Activated CD4-positive, alpha-beta T cell treated with anti-CD3 and anti-CD28 coated beads, Interleukin-2, amount 10 ng/mL, durations not matched to agents 7 days and 5 days (primary cell): ENCODE measurements around the gene SYT1. TPM values are rescaled to one million over a fixed set of nuclear protein-coding genes. Genes with fewer than 3 reads are reported as not detected.

Experiments
- CTCF ChIA-PET: fragments of 350-600 bp; sonication (Branson Sonifier 250); formaldehyde crosslinking; loops from one replicate; lab custom pipeline; 2021; ENCODE audit warnings: antibody characterized with exemption; lab: Charles Lee
- POLR2A ChIA-PET: fragments of 350-600 bp; sonication (Branson Sonifier 250); formaldehyde crosslinking; loops from one replicate; lab custom pipeline; 2021; ENCODE audit warnings: antibody characterized with exemption; lab: Charles Lee
- DNase-seq: peaks from one replicate; pipeline ENCODE4 v3.0.0-alpha.2; 2020
- H3K27ac Mint-ChIP-seq: one replicate; pipeline ENCODE4 v1.8.0; 2021; ENCODE audit warnings: mild to moderate bottlenecking, moderate library complexity, mixed read lengths
- H3K27me3 Mint-ChIP-seq: one replicate; pipeline ENCODE4 v1.8.0; 2021; ENCODE audit warnings: mixed read lengths
- H3K36me3 Mint-ChIP-seq: one replicate; pipeline ENCODE4 v1.8.0; 2021; ENCODE audit warnings: low read depth, mixed read lengths
- H3K4me1 Mint-ChIP-seq: one replicate; pipeline ENCODE4 v1.8.0; 2021; ENCODE audit warnings: mixed read lengths
- H3K4me3 Mint-ChIP-seq: one replicate; pipeline ENCODE4 v1.8.0; 2021; ENCODE audit warnings: mild to moderate bottlenecking, moderate library complexity, mixed read lengths
- H3K9me3 Mint-ChIP-seq: one replicate; pipeline ENCODE4 v1.8.0; 2021; ENCODE audit warnings: mixed read lengths
- total RNA-seq, 2 experiments: library from RNA; stranded (reverse); gene quantifications; one replicate each; pipeline ENCODE4 v1.2.3, GENCODE V29; 2021

The SYT1 gene
- total RNA-seq, 2 experiments from 2014 or later, result not detected

DNA sequence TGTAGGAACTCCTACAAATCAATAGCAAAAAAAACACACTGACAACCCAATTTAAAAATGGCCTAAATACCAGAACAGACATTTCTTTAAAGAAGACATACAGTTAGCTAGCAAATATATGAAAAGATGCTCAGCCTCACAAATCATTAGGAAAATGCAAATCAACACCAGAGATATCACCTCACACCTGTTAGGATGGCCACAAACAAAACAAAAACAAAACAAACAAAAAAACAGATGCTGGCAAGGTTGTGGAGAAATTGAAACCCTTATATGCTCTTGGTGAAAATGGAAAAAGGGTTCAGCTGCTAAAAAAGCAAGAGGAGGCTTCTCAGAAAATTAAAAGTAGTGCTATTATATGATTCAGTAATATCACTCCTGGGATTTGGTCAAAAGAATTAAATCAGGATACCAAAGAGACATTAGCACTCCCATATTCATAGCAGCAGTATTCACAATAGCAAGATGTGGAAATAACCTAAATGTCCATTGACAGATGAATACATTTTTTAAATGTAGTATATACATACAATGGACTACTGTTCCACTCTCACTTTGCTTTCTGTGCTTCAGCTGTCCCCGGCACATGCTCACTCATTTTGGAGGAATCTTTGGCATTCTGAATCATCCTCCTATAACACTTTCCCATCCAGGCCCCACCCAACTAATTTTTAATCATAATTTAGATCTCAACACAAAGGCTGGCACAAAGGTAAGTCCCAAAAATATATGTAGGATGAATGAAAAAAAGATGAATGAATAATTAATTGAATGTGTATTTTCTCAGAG lies 99.1 kb downstream of the SYT1 start:
- Mint-ChIP-seq H3K36me3 (no peaks in the 10 kb centered on the region), H3K9me3 (no peaks in the 10 kb centered on the region), H3K4me3 (no peak overlapping the region), H3K27me3 (no peaks in the 10 kb centered on the region), H3K27ac (no peak overlapping the region), H3K4me1 (no peaks in the 10 kb centered on the region)
- POLR2A ChIA-PET, result interaction anchor here (0.7 kb wide), 1 partner anchor 256 kb away, joined by 3 read pairs; no protein-coding TSS in a partner anchor
- CTCF ChIA-PET, result no interaction called here
- DNase-seq, result no peak

DNA sequence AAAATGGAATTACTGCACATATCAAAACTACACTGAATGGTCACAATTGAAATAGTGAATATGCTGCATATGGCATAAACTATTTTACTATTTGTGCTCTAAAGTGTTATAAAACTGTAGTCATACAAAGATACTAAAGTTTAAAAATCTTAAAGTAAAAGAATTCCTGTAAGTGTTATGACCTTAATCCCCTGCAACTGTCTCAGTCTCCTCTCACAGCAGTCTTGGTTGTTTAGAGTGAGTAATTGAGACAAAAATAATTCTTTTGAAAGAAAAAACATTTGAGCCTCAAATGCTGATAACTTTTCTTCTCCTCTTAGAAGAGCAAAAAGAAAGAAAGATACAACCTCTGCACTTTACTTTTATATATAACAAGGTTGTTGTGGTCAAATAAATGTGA lies 99.9 kb downstream of the SYT1 start:
- ChIA-PET POLR2A (no interaction called here), CTCF (no interaction called here)
- Mint-ChIP-seq H3K4me1 (no peaks in the 10 kb centered on the region), H3K36me3 (no peaks in the 10 kb centered on the region), H3K9me3 (no peaks in the 10 kb centered on the region), H3K27ac (no peak overlapping the region), H3K27me3 (no peaks in the 10 kb centered on the region), H3K4me3 (no peak overlapping the region)
- DNase-seq, result no peak

DNA sequence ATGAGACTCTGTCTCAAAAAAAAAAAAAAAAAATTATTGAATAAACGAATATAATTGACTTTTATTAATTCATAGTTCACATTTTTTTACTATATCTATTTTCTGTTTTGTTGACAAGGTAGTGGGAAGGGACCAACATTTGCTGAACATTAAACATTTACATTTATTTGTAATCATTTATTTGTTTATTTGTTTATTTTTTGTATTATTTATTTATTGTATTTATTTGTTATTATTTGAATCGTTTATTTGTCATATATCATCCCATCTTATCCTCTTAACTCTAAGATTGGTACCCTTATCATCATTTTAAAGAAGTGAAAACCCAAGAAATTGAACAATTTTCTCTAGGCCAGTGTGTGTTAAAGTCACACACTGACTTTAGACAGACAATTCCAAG lies 101.5 kb downstream of the SYT1 start:
- no peak overlapping the region for H3K4me3 Mint-ChIP-seq
- H3K9me3 Mint-ChIP-seq, result no peaks in the 10 kb centered on the region
- CTCF ChIA-PET, result no interaction called here
- no peak overlapping the region for H3K27ac Mint-ChIP-seq
- DNase-seq, result no peak
- H3K27me3 Mint-ChIP-seq, result no peaks in the 10 kb centered on the region
- H3K36me3 Mint-ChIP-seq, result no peaks in the 10 kb centered on the region
- H3K4me1 Mint-ChIP-seq, result no peaks in the 10 kb centered on the region
- POLR2A ChIA-PET, result no interaction called here

DNA sequence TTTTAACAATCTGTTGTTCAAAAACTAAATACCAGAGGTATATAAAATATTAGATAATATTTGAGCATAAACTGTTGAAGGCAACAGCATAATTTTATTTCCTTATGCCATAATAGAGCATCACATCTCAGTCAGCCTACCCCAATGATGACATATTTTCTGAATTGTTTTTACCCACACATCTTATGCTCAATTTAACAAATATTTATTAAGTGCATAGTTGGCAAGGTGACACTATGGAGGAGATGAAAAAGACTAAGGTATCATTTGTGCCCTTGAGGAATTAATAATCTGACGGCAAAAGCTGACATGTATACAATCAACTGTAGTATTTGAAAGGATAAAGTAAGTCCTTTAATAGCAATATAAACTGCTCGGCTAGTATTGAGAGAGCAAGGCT lies 102.4 kb downstream of the SYT1 start:
- CTCF ChIA-PET, result no interaction called here
- no peak overlapping the region for H3K27ac Mint-ChIP-seq
- no peak for DNase-seq
- H3K4me3 Mint-ChIP-seq, result no peak overlapping the region
- no peaks in the 10 kb centered on the region for H3K27me3 Mint-ChIP-seq
- H3K4me1 Mint-ChIP-seq, result no peaks in the 10 kb centered on the region
- H3K9me3 Mint-ChIP-seq, result no peaks in the 10 kb centered on the region
- no peaks in the 10 kb centered on the region for H3K36me3 Mint-ChIP-seq
- POLR2A ChIA-PET, result no interaction called here

DNA sequence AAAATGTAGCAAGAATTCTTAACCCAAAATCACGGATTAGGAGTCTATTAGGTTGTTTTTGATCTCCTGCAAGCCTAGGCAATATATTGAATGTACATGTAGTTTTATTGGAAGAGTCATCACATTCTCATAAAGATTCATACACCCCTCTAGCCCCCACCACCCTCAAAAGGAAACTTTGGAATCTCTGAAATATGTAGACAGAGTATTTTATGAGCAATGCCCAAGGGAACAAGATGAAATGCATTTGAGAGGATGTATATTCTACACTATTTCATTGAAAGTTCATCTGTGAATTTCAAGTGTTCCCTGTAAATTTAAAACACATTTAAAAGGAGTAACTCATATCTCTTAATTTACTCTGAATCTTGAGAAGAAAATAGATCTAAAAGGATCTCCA lies 103.7 kb downstream of the SYT1 start:
- H3K27me3 Mint-ChIP-seq, result no peaks in the 10 kb centered on the region
- no peaks in the 10 kb centered on the region for H3K4me1 Mint-ChIP-seq
- CTCF ChIA-PET, result no interaction called here

DNA sequence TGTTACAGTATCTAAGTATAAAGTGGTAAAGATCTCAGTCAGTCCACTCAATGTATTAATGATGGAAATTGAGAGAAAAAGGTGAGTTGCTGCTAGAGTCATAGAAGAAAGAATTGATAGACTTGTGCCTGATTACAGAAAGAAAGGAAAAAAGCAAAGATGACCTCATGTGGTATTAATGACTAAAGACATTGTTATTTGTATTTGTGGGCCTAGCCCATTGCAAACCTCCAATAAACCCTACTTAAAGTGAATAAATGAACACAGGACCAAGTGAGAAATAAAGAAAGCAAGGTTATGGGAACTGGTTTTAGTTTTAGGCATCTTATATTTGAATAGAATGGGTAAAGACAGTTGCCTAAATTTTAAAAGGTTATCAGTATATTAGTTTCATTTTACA lies 105.5 kb downstream of the SYT1 start:
- no peaks in the 10 kb centered on the region for H3K4me1 Mint-ChIP-seq
- POLR2A ChIA-PET, result no interaction called here
- H3K27me3 Mint-ChIP-seq, result no peaks in the 10 kb centered on the region
- no peak overlapping the region for H3K27ac Mint-ChIP-seq
- peaks cover 3% of the 10 kb centered on the region for H3K9me3 Mint-ChIP-seq
- CTCF ChIA-PET, result no interaction called here
- no peak overlapping the region for H3K4me3 Mint-ChIP-seq
- no peaks in the 10 kb centered on the region for H3K36me3 Mint-ChIP-seq
- no peak for DNase-seq

More for the DNA sequence above, 103.7 kb downstream of the SYT1 start:
- H3K27ac Mint-ChIP-seq, result no peak overlapping the region
- POLR2A ChIA-PET, result no interaction called here
- no peaks in the 10 kb centered on the region for H3K9me3 Mint-ChIP-seq
- no peaks in the 10 kb centered on the region for H3K36me3 Mint-ChIP-seq
- no peak for DNase-seq
- no peak overlapping the region for H3K4me3 Mint-ChIP-seq

DNA sequence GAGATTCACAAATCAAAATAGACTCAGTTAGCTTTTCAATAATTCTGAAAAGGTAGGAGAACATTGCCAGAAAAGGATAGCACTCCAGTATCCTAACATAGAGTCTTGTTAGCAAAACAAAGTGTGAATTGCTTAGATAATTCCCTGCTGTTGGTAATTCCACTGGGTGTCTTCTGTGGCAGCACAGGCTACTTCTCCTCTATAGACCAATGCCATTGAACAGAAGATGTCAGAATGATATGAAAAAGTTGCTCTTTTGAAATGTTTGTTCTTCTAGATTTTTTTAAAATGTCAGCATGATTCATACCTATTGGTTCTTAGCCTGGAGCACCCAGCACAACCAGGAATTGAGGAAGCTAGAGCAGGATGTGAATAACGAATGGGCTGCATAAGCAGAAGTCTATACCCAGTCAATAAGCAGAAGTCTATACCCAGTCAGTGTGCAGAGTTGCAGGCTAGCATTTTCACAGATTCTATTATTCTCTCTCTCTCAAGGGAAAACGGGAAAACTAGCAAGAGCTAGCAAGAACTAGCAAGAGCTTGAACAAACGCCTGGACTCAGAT lies 112.8 kb downstream of the SYT1 start:
- Mint-ChIP-seq H3K36me3 (no peaks in the 10 kb centered on the region), H3K4me3 (no peak overlapping the region), H3K27me3 (no peaks in the 10 kb centered on the region), H3K27ac (no peak overlapping the region), H3K9me3 (peaks cover 3% of the 10 kb centered on the region), H3K4me1 (no peaks in the 10 kb centered on the region)
- ChIA-PET POLR2A (no interaction called here), CTCF (interaction anchor here (0.6 kb wide), 1 partner anchor 110 kb away, joined by 3 read pairs; no protein-coding TSS in a partner anchor)
- DNase-seq, result no peak

DNA sequence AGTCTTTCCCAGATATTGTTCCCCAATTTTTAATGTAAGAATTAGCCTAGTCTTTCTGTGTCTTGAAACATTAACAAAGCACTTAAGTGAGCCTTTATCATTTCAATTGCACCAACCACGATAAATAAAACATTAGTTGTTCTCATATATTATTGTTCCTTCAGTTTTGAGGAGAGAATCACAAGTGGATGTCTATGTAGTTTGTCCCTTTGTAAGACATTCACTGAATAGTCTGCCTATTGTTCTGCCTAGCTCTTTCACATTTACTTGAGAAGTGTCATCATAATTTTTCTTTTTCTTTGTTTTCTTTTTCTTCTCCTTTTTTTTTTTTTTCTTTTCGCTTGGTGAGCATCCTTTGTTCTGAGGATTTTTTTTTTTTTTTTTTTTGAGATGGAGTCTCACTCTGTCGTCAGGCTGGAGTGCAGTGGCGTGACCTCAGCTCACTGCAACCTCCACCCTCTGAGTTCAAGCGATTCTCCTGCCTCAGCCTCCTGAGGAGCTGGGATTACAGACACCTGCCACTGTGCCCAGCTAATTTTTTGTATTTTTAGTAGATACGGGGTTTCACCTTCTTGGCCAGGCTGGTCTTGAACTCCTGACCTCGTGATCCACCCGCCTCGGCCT lies 129.7 kb downstream of the SYT1 start:
- Mint-ChIP-seq H3K4me3 (no peak overlapping the region), H3K36me3 (no peaks in the 10 kb centered on the region), H3K27ac (no peak overlapping the region), H3K27me3 (no peaks in the 10 kb centered on the region), H3K9me3 (no peaks in the 10 kb centered on the region), H3K4me1 (no peaks in the 10 kb centered on the region)
- CTCF ChIA-PET, result interaction anchor here (0.7 kb wide), 1 partner anchor 89 kb away, joined by 3 read pairs; no protein-coding TSS in a partner anchor
- DNase-seq, result no peak
- POLR2A ChIA-PET, result no interaction called here

DNA sequence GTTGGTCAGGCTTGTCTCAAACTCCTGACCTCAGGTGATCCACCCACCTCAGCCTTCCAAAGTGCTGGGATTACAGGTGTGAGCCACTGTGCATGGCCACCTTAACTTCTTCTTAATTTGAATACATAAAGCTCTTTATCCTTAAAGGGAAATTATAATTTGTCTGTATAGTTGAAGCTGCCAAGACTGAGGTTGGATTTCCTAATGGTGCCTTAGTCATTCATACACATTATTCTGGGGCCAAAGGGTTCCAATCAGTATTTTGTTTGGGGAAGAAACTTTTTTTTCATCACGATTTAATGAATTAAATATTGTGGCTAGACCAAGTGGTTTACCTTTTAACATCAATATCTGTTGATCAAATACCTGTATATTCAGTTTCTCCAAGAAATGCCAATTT lies 135.9 kb downstream of the SYT1 start:
- ChIA-PET CTCF (no interaction called here), POLR2A (no interaction called here)
- DNase-seq, result no peak
- Mint-ChIP-seq H3K36me3 (no peaks in the 10 kb centered on the region), H3K9me3 (no peaks in the 10 kb centered on the region), H3K4me3 (no peak overlapping the region), H3K27me3 (no peaks in the 10 kb centered on the region), H3K27ac (no peak overlapping the region), H3K4me1 (no peaks in the 10 kb centered on the region)

DNA sequence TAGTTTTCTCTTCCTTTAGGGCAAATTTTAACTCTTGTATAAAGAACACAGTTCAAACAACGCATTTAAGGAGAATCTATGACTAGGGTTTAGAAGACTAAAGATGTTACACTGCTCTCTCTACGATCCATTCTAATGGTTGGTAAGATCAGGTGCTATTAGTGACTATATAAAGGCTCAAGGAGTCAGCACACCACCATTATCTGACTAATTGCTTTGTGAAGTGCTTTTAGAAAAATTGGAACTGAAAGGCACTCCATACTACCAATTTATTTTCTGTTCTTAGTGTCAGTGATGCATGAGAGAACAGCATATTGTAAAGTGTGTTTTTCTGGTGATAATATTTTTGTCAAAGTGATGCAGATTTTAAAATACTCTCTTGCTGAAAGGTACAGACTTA lies 136.8 kb downstream of the SYT1 start:
- no peak for DNase-seq
- ChIA-PET POLR2A (no interaction called here), CTCF (no interaction called here)
- Mint-ChIP-seq H3K36me3 (no peaks in the 10 kb centered on the region), H3K4me3 (no peak overlapping the region), H3K9me3 (no peaks in the 10 kb centered on the region), H3K27ac (no peak overlapping the region), H3K27me3 (no peaks in the 10 kb centered on the region), H3K4me1 (no peaks in the 10 kb centered on the region)

DNA sequence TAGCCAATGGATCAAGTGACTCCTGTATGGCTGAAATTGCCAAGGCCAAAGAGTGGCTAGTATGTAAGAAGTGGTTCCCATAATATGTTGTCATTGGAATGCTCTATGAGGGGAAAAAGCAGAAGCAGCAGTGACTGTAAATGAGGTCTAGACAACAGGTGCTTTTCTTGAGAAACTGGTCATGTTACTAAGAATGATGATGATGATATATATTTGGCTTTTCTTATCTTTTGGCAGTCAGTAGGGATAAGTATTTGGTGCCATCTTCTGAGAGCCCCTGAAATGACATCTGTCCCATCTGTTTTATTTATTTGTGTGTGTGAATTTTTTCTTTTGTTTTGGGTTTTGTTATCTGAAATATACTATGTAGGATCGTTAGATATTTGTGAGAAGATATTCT lies 141.7 kb downstream of the SYT1 start:
- H3K36me3 Mint-ChIP-seq, result no peaks in the 10 kb centered on the region
- H3K27ac Mint-ChIP-seq, result no peak overlapping the region
- H3K4me1 Mint-ChIP-seq, result no peaks in the 10 kb centered on the region
- no peaks in the 10 kb centered on the region for H3K27me3 Mint-ChIP-seq
- POLR2A ChIA-PET, result no interaction called here
- CTCF ChIA-PET, result no interaction called here
- no peak overlapping the region for H3K4me3 Mint-ChIP-seq
- no peak for DNase-seq
- no peaks in the 10 kb centered on the region for H3K9me3 Mint-ChIP-seq

DNA sequence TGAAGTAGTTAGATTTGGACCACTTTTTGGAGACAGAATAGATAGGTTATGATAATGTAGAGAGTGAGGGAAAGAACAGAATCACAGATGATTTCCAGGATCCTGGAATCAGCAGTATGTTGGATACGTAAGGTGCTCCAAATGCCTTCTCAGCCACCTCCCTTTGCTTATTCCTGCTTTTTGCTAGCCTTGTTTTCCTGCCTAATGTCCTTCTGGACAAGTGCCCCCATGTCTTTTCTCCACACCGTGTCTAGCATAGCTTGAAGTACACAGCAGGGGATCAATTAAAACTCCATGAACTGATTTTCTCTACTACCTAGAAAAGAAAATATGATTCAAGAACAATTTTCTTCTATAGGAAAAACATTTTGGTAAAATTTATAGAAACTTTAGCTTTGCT lies 144.0 kb downstream of the SYT1 start:
- H3K9me3 Mint-ChIP-seq, result no peaks in the 10 kb centered on the region
- H3K4me1 Mint-ChIP-seq, result no peaks in the 10 kb centered on the region
- no peak for DNase-seq
- H3K4me3 Mint-ChIP-seq, result no peak overlapping the region
- no peak overlapping the region for H3K27ac Mint-ChIP-seq
- no peaks in the 10 kb centered on the region for H3K36me3 Mint-ChIP-seq
- H3K27me3 Mint-ChIP-seq, result no peaks in the 10 kb centered on the region
- CTCF ChIA-PET, result interaction anchor here (0.9 kb wide), 1 partner anchor 30 kb away, joined by 3 read pairs; no protein-coding TSS in a partner anchor
- POLR2A ChIA-PET, result no interaction called here

DNA sequence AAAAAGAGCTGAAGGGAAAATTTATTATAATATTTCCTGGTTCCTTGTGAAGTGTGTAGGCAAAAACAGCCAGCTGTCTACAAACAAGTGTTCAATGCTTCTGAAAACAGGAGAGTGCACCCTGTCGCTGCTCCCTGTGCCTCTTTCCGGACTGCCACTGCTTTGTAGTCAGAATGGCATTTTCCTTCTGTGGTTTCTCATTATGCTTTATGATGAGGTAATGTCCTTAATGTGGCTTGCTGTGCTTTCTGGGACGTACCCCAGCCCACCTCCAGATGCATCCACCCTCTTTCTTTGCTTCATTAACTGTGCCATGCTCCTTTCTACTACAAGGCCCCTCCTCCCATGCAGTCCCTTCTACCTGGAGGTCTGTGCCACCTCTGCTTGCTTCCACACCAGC lies 148.1 kb downstream of the SYT1 start:
- Mint-ChIP-seq H3K9me3 (peaks cover under 1% of the 10 kb centered on the region), H3K36me3 (no peaks in the 10 kb centered on the region), H3K27ac (no peak overlapping the region), H3K4me1 (no peaks in the 10 kb centered on the region), H3K4me3 (no peak overlapping the region), H3K27me3 (no peaks in the 10 kb centered on the region)
- no peak for DNase-seq
- ChIA-PET POLR2A (no interaction called here), CTCF (no interaction called here)
